Measurements from ENCODE around the gene NAA20. TPM values are rescaled to one million over a fixed set of nuclear protein-coding genes. Genes with fewer than 3 reads are reported as not detected.

NAA20 gene
- total RNA-seq, 1 donor from 2014 or later = 44.8 TPM

Other genes starting within 250 kb of the NAA20 start
- gene CRNKL1, start 35.1 kb downstream of the NAA20 start, total RNA-seq = 21.3 and 22.3 TPM in 2 replicates
- not detected in 2 replicates for gene CFAP61, start 35.2 kb downstream of the NAA20 start, total RNA-seq

All from activated B cell treated with CpG ODN at 0.5 μM for 24 hours (primary cell).